Stimulated activated CD4-positive, alpha-beta T cell treated with anti-CD3 and anti-CD28 coated beads, Interleukin-15, amount 100 ng/mL, for 48 hours (primary cell): Measurements from ENCODE around the gene RHOB.
"Not testable (repeated sequence)": the region's sequence is repeated elsewhere in the genome, so short reads cannot be mapped to it uniquely, and the experiment has no call there.

Experiments
- DNase-seq, 2 donors: peaks; one replicate each; pipeline ENCODE4 v3.0.0-alpha.2; 2020; ENCODE audit warnings: low read depth in 2 of 2

The RHOB gene

GRCh38 chr2:20476481-20476880 lies 29.6 kb downstream of the RHOB start:
- DNase-seq: no peak

GRCh38 chr2:20476950-20477349 lies 30.1 kb downstream of the RHOB start:
- DNase-seq: no peak

- DNase-seq: no peak
Observed at GRCh38 chr2:20478961-20479360, 32.1 kb downstream of the RHOB start.

GRCh38 chr2:20479835-20480234 lies 33.0 kb downstream of the RHOB start:
- no peak for DNase-seq

GRCh38 chr2:20480913-20481312 lies 34.0 kb downstream of the RHOB start:
- DNase-seq: no peak

GRCh38 chr2:20481798-20482405 lies 35.0 kb downstream of the RHOB start:
- DNase-seq: no peak

- DNase-seq: no peak
Observed at GRCh38 chr2:20482725-20483124, 35.9 kb downstream of the RHOB start.

- no peak for DNase-seq
Observed at GRCh38 chr2:20483194-20483895, 36.5 kb downstream of the RHOB start.

- DNase-seq: no peak
Observed at GRCh38 chr2:20484034-20484617, 37.3 kb downstream of the RHOB start.

GRCh38 chr2:20484810-20485611 lies 38.1 kb downstream of the RHOB start:
- no peak for DNase-seq

- DNase-seq: no peak
Observed at GRCh38 chr2:20485612-20486388, 38.9 kb downstream of the RHOB start.

- DNase-seq: no peak
Observed at GRCh38 chr2:20486571-20486970, 39.7 kb downstream of the RHOB start.

GRCh38 chr2:20487030-20487391 lies 40.1 kb downstream of the RHOB start:
- no peak for DNase-seq

- no peak for DNase-seq
Observed at GRCh38 chr2:20487392-20488174, 40.7 kb downstream of the RHOB start.

GRCh38 chr2:20488201-20488641 lies 41.3 kb downstream of the RHOB start:
- no peak for DNase-seq

- no peak for DNase-seq
Observed at GRCh38 chr2:20488782-20489181, 41.9 kb downstream of the RHOB start.

GRCh38 chr2:20490300-20491181 lies 43.7 kb downstream of the RHOB start:
- no peak for DNase-seq

GRCh38 chr2:20491739-20492531 lies 45.1 kb downstream of the RHOB start:
- DNase-seq: no peak

GRCh38 chr2:20493095-20493494 lies 46.2 kb downstream of the RHOB start:
- not testable (repeated sequence) for DNase-seq
